OCI-LY3 (cell line): ENCODE measurements around the gene NCBP3.

Source experiments
- CTCF ChIP-seq: fragments of 200-600, 300-600 bp; sonication (generic); IDR thresholded peaks from 2 replicates; pipeline ENCODE4 v1.5.1; 2014; ENCODE audit warnings: antibody characterized with exemption, low read length, low read depth
- EZH2phosphoT487 ChIP-seq: fragments of 200-600 bp; shearing (Covaris generic); IDR thresholded peaks from 2 replicates; pipeline ENCODE4 v1.6.1; 2018; ENCODE audit warnings: antibody characterized with exemption, mixed run types, low read depth

- TF ChIP-seq CTCF (no peak), EZH2phosphoT487 (no peak)
Observed at GRCh38 chr17:3800362-3801271, 45.4 kb downstream of the NCBP3 start, which contains the start of gene ITGAE.
